ENCODE measurements around the gene CDK17. TPM values are rescaled to one million over a fixed set of nuclear protein-coding genes. Genes with fewer than 3 reads are reported as not detected.

Gene CDK17
- total and polyA plus RNA-seq, 5 donors from 2014 or later, result 21.6 to 120 (median 26.8) TPM

DNA sequence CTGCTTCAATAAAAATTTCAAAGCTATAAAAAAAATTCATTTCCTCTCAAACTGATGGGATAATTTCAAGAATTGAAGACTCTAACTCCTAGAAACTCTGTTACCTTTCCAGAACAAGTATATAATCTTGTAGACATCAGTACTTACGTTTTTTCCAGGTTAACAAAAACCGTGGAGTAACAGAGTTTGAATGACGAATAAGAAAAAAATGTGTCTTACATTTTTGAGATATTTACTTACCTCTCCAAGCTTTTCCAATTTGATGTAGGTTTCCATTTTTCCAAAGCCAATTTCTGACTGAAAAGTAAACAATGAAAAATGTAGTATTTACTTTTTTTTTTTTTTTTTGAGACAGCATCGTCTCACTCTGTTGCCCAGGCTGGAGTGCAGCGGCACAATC, 100.2 kb downstream of the CDK17 start:
- ATAC-seq (ENCODE audit: low read depth in 2 of 2) (no peak), DNase-seq (no peak)
- peaks cover 40% of the 10 kb centered on the region for H3K36me3 ChIP-seq (ENCODE audit: control insufficient read depth, insufficient read depth, low read length)
- Mint-ChIP-seq H3K4me1 (peaks cover 15 to 48% (median 20%) of the 10 kb centered on the region in 4 donors), H3K9me3 (no peaks in the 10 kb centered on the region), H3K27ac (no peak overlapping the region), H3K27me3 (no peaks in the 10 kb centered on the region), H3K36me3 (peaks cover 24% of the 10 kb centered on the region), H3K4me3 (no peak overlapping the region)
- H3K27ac ChIP-seq (ENCODE audit: insufficient read depth, low read length, poor library complexity, severe bottlenecking), result no peak overlapping the region
- H3K4me3 ChIP-seq (ENCODE audit: low read depth, low read length), result no peak overlapping the region
- H3K4me1 ChIP-seq (ENCODE audit: control insufficient read depth, insufficient read depth, low read length, poor library complexity, severe bottlenecking), result peaks cover 11% of the 10 kb centered on the region
- no peaks in the 10 kb centered on the region for H3K9me3 ChIP-seq (ENCODE audit: control insufficient read depth in 2 of 2, low read length in 2 of 2)
- no peaks in the 10 kb centered on the region for H3K27me3 ChIP-seq (ENCODE audit: control insufficient read depth, insufficient read depth, low read length)

DNA sequence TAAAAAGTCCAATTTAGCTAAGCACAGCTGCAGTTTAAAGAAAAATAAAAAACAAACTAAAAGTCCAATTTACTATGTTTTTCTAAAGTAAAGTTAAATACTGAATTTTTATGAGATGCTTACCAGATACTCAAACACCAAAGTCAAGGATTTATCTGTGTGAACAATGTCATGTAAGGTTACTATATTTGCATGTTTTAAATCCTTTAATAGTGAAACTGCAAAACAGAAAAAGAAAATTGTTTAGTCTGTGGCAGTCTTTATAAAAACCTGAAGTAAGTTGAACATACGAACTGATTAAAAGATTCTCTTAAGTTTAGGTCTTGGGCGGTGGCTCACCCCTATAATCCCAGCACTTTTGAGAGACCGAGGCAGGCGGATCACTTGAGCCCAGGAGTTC, 102.7 kb downstream of the CDK17 start:
- H3K27me3 ChIP-seq (ENCODE audit: control insufficient read depth, insufficient read depth, low read length), result no peaks in the 10 kb centered on the region
- no peak overlapping the region for H3K4me3 Mint-ChIP-seq
- no peak overlapping the region for H3K27ac Mint-ChIP-seq
- peaks cover 28% of the 10 kb centered on the region for H3K36me3 Mint-ChIP-seq
- ATAC-seq (ENCODE audit: low read depth in 2 of 2) (no peak), DNase-seq (no peak)
- peaks cover 49% of the 10 kb centered on the region for H3K36me3 ChIP-seq (ENCODE audit: control insufficient read depth, insufficient read depth, low read length)
- H3K9me3 Mint-ChIP-seq, result no peaks in the 10 kb centered on the region
- H3K4me1 Mint-ChIP-seq, result peaks cover 24 to 51% (median 28%) of the 10 kb centered on the region in 4 donors
- no peak overlapping the region for H3K27ac ChIP-seq (ENCODE audit: insufficient read depth, low read length, poor library complexity, severe bottlenecking)
- no peaks in the 10 kb centered on the region for H3K27me3 Mint-ChIP-seq
- H3K9me3 ChIP-seq (ENCODE audit: control insufficient read depth in 2 of 2, low read length in 2 of 2), result no peaks in the 10 kb centered on the region
- no peak overlapping the region for H3K4me3 ChIP-seq (ENCODE audit: low read depth, low read length)
- peaks cover 17% of the 10 kb centered on the region for H3K4me1 ChIP-seq (ENCODE audit: control insufficient read depth, insufficient read depth, low read length, poor library complexity, severe bottlenecking)

DNA sequence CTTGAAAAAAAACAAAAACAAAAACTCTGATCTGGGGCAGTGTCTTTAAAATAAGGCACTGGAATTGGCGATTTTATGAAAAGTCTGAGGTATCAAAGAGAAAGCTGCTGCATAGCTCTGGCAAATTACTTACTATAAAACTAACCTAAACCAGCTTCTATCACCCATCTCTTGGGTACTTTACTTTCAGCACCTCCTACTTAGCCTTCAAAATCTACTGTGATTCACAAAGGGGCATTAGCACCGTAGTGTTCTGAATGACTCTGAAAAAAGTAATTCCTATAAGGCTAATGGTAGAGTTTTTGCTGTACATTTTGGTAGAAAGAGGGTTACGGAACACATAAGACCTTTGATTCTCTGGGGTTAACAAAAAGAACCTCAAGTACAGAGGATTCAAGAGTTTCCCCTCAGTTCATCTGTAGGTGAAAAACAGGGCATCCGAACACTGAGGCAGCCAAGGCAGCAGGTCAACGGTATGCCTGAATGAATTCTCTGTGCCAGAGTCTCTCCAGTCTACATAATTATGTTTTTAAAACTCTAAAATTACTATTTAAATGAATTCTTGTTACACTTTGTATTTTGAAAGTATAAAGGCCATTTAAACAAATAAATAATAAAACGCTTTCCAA, 104.6 kb downstream of the CDK17 start:
- H3K4me1 ChIP-seq (ENCODE audit: control insufficient read depth, insufficient read depth, low read length, poor library complexity, severe bottlenecking), result peaks cover 17% of the 10 kb centered on the region
- Mint-ChIP-seq H3K36me3 (peaks cover 24% of the 10 kb centered on the region), H3K27ac (peak overlapping the region; percentile 52 to 85 (median 56)), H3K9me3 (no peaks in the 10 kb centered on the region), H3K4me1 (peaks cover 23 to 50% (median 28%) of the 10 kb centered on the region in 4 donors), H3K27me3 (no peaks in the 10 kb centered on the region), H3K4me3 (peak overlapping the region in 2 of 4 donors; percentile 2 to 43)
- H3K27ac ChIP-seq (ENCODE audit: insufficient read depth, low read length, poor library complexity, severe bottlenecking), result no peak overlapping the region
- ATAC-seq (ENCODE audit: low read depth in 2 of 2) (no peak), DNase-seq (no peak)
- no peaks in the 10 kb centered on the region for H3K27me3 ChIP-seq (ENCODE audit: control insufficient read depth, insufficient read depth, low read length)
- no peak overlapping the region for H3K4me3 ChIP-seq (ENCODE audit: low read depth, low read length)
- no peaks in the 10 kb centered on the region for H3K9me3 ChIP-seq (ENCODE audit: control insufficient read depth in 2 of 2, low read length in 2 of 2)
- peaks cover 57% of the 10 kb centered on the region for H3K36me3 ChIP-seq (ENCODE audit: control insufficient read depth, insufficient read depth, low read length)

DNA sequence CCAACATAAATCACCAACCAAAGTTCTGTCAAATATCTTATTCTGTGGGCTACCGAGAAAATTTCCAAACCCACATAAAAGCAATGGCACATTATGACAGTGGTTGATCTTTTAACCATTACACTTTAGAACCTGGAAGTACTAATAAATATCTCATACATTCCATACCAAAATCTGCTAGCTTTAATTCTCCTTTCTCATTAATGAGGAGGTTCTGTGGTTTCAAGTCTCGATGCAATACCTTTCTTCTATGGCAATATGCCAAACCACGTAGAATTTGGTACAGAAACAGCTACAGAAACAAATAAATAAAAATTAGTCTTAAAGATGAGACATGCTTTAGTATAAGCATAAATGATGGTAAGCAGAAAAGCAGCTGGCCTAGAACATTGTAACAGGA, 105.4 kb downstream of the CDK17 start:
- Histone ChIP-seq H3K36me3 (ENCODE audit: control insufficient read depth, insufficient read depth, low read length) (peaks cover 57% of the 10 kb centered on the region), H3K4me3 (ENCODE audit: low read depth, low read length) (peak overlapping the region; percentile 16), H3K4me1 (ENCODE audit: control insufficient read depth, insufficient read depth, low read length, poor library complexity, severe bottlenecking) (peaks cover 17% of the 10 kb centered on the region), H3K27ac (ENCODE audit: insufficient read depth, low read length, poor library complexity, severe bottlenecking) (no peak overlapping the region), H3K9me3 (ENCODE audit: control insufficient read depth in 2 of 2, low read length in 2 of 2) (no peaks in the 10 kb centered on the region), H3K27me3 (ENCODE audit: control insufficient read depth, insufficient read depth, low read length) (no peaks in the 10 kb centered on the region)
- H3K27ac Mint-ChIP-seq, result peak overlapping the region in 2 of 3 donors; percentile 15 to 52
- peaks cover 23 to 49% (median 28%) of the 10 kb centered on the region in 4 donors for H3K4me1 Mint-ChIP-seq
- no peaks in the 10 kb centered on the region for H3K27me3 Mint-ChIP-seq
- DNase-seq (peak in 2 of 3 donors; percentile 16 to 22), ATAC-seq (ENCODE audit: low read depth in 2 of 2) (no peak)
- H3K9me3 Mint-ChIP-seq, result no peaks in the 10 kb centered on the region
- no peak overlapping the region for H3K4me3 Mint-ChIP-seq
- H3K36me3 Mint-ChIP-seq, result peaks cover 21% of the 10 kb centered on the region

DNA sequence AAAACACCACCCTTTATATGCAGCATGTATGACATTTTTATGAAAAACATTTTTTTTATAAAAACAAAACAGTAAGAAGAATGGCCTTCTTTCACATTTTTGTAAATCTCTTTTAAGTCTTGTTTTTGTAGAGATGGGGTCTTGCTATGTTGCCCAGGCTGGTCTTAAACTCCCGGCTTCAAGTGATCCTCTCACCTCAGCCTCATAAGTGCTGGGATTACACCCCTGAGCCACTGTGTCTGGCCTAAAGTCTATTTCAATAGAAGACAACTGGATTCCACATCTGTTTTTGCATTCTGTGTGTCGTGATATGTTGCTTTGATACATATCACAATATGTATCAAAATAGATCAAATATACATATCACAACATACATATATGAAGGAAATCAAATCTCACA, 107.1 kb downstream of the CDK17 start:
- Histone ChIP-seq H3K4me3 (ENCODE audit: low read depth, low read length) (no peak overlapping the region), H3K9me3 (ENCODE audit: control insufficient read depth in 2 of 2, low read length in 2 of 2) (no peaks in the 10 kb centered on the region), H3K27ac (ENCODE audit: insufficient read depth, low read length, poor library complexity, severe bottlenecking) (no peak overlapping the region), H3K27me3 (ENCODE audit: control insufficient read depth, insufficient read depth, low read length) (no peaks in the 10 kb centered on the region), H3K36me3 (ENCODE audit: control insufficient read depth, insufficient read depth, low read length) (peaks cover 59% of the 10 kb centered on the region), H3K4me1 (ENCODE audit: control insufficient read depth, insufficient read depth, low read length, poor library complexity, severe bottlenecking) (peaks cover 17% of the 10 kb centered on the region)
- DNase-seq, result no peak
- H3K9me3 Mint-ChIP-seq, result no peaks in the 10 kb centered on the region
- no peak overlapping the region for H3K27ac Mint-ChIP-seq
- peaks cover 25% of the 10 kb centered on the region for H3K36me3 Mint-ChIP-seq
- no peaks in the 10 kb centered on the region for H3K27me3 Mint-ChIP-seq
- H3K4me1 Mint-ChIP-seq, result peaks cover 24 to 41% (median 29%) of the 10 kb centered on the region in 4 donors
- no peak for ATAC-seq (ENCODE audit: low read depth in 2 of 2)
- no peak overlapping the region for H3K4me3 Mint-ChIP-seq

DNA sequence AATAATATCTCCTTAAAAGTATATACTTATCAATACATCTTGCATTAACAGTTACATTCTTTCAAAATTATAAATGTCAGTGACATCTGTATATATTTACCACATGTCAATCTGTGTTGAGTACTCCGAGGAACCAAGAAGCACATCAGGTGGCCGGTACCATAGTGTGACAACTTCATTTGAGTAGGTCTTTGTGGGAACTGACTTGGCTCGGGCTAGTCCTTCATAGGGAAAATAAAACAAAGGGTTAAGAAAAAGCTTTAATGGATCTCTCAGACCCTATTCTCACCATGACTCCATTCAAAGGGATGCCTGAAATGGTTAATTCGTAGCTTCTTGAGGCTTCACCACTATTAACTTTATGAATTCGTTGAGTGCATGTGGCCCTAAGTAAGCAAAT, 111.2 kb downstream of the CDK17 start:
- H3K27me3 Mint-ChIP-seq, result no peaks in the 10 kb centered on the region
- H3K27me3 ChIP-seq (ENCODE audit: control insufficient read depth, insufficient read depth, low read length), result no peaks in the 10 kb centered on the region
- no peaks in the 10 kb centered on the region for H3K9me3 Mint-ChIP-seq
- H3K27ac Mint-ChIP-seq, result no peak overlapping the region
- H3K4me1 Mint-ChIP-seq, result peaks cover 12 to 24% (median 14%) of the 10 kb centered on the region in 4 donors
- no peaks in the 10 kb centered on the region for H3K4me1 ChIP-seq (ENCODE audit: control insufficient read depth, insufficient read depth, low read length, poor library complexity, severe bottlenecking)
- H3K27ac ChIP-seq (ENCODE audit: insufficient read depth, low read length, poor library complexity, severe bottlenecking), result no peak overlapping the region
- ATAC-seq (ENCODE audit: low read depth in 2 of 2) (no peak), DNase-seq (no peak)
- no peak overlapping the region for H3K4me3 ChIP-seq (ENCODE audit: low read depth, low read length)
- H3K9me3 ChIP-seq (ENCODE audit: control insufficient read depth in 2 of 2, low read length in 2 of 2), result no peaks in the 10 kb centered on the region
- H3K36me3 Mint-ChIP-seq, result peaks cover 36% of the 10 kb centered on the region
- peaks cover 75% of the 10 kb centered on the region for H3K36me3 ChIP-seq (ENCODE audit: control insufficient read depth, insufficient read depth, low read length)
- H3K4me3 Mint-ChIP-seq, result no peak overlapping the region

DNA sequence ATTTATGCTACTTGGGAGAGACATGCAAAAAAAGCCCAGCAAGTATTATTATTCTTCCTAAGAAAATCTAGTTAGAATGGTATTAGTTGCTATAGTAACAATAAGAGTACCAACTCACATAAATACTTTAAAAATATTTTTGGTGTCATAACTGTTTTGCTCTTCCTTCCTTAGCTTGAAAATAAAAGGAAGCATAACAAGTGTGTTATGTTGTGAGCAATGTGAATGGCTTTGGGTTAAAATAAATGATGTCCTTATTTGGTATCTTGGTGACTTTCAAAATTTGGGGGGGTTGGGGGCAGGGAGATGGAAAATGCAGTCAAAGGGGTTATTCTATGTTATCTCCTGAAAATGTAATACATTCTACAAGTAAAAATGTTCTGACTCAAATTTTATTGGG, 115.1 kb downstream of the CDK17 start:
- Mint-ChIP-seq H3K36me3 (peaks cover 52% of the 10 kb centered on the region), H3K4me1 (peaks cover 6 to 13% (median 8%) of the 10 kb centered on the region in 4 donors), H3K4me3 (no peak overlapping the region), H3K9me3 (no peaks in the 10 kb centered on the region), H3K27me3 (no peaks in the 10 kb centered on the region), H3K27ac (peak overlapping the region in 2 of 3 donors; percentile 63 to 67)
- no peak overlapping the region for H3K4me3 ChIP-seq (ENCODE audit: low read depth, low read length)
- H3K9me3 ChIP-seq (ENCODE audit: control insufficient read depth in 2 of 2, low read length in 2 of 2), result no peaks in the 10 kb centered on the region
- H3K4me1 ChIP-seq (ENCODE audit: control insufficient read depth, insufficient read depth, low read length, poor library complexity, severe bottlenecking), result no peaks in the 10 kb centered on the region
- no peak for ATAC-seq (ENCODE audit: low read depth in 2 of 2)
- no peaks in the 10 kb centered on the region for H3K27me3 ChIP-seq (ENCODE audit: control insufficient read depth, insufficient read depth, low read length)
- no peak overlapping the region for H3K27ac ChIP-seq (ENCODE audit: insufficient read depth, low read length, poor library complexity, severe bottlenecking)
- H3K36me3 ChIP-seq (ENCODE audit: control insufficient read depth, insufficient read depth, low read length), result peaks cover 91% of the 10 kb centered on the region
- DNase-seq, result no peak

DNA sequence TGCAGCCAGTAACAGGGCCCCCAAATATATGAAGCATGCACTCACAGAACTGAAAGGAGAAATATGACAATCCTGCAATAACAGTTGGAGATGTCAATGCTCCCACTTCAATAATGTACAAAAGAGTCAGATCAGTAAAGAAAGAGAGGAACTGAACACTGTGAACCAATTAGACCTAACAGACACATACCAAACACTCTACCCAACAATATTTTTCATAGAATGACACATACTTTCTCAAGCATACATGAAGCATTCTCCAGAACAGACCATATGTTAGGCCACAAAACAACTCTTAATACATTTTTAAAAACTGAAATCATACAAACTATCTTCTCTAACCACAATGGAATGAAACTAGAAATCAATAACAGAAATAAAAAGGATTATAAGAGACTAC, 125.9 kb downstream of the CDK17 start:
- no peaks in the 10 kb centered on the region for H3K27me3 Mint-ChIP-seq
- Histone ChIP-seq H3K36me3 (ENCODE audit: control insufficient read depth, insufficient read depth, low read length) (peaks cover 57% of the 10 kb centered on the region), H3K27ac (ENCODE audit: insufficient read depth, low read length, poor library complexity, severe bottlenecking) (no peak overlapping the region), H3K4me1 (ENCODE audit: control insufficient read depth, insufficient read depth, low read length, poor library complexity, severe bottlenecking) (no peaks in the 10 kb centered on the region), H3K9me3 (ENCODE audit: control insufficient read depth in 2 of 2, low read length in 2 of 2) (no peaks in the 10 kb centered on the region), H3K27me3 (ENCODE audit: control insufficient read depth, insufficient read depth, low read length) (no peaks in the 10 kb centered on the region), H3K4me3 (ENCODE audit: low read depth, low read length) (no peak overlapping the region)
- peak overlapping the region in 1 of 4 donors; percentile 13 for H3K4me3 Mint-ChIP-seq
- H3K36me3 Mint-ChIP-seq, result peaks cover 48% of the 10 kb centered on the region
- H3K27ac Mint-ChIP-seq, result peak overlapping the region in 2 of 3 donors; percentile 62 to 89
- ATAC-seq (ENCODE audit: low read depth in 2 of 2) (no peak), DNase-seq (no peak)
- peaks cover 6 to 28% (median 25%) of the 10 kb centered on the region in 4 donors for H3K4me1 Mint-ChIP-seq
- peaks cover 0 to 1% (median 0%) of the 10 kb centered on the region in 7 donors for H3K9me3 Mint-ChIP-seq

Data from CD4-positive, CD25-positive, alpha-beta regulatory T cell (primary cell).